OCI-LY3 (cell line): ENCODE results near the gene ENTPD2.

Experiments
- H2AFZ ChIP-seq: fragments of 200-600, 300-600 bp; shearing (Covaris generic); 2 replicates; pipeline ENCODE4 v1.6.0; 2014; ENCODE audit warnings: antibody characterized with exemption, low read depth, low read length
- H3K27ac ChIP-seq: fragments of 200-600, 300-600 bp; sonication (generic); 2 replicates; pipeline ENCODE4 v1.5.1; 2014; ENCODE audit warnings: mild to moderate bottlenecking, low read length, moderate library complexity, mixed read lengths
- H3K27me3 ChIP-seq: fragments of 200-600, 300-600 bp; sonication (generic); 2 replicates; pipeline ENCODE4 v1.6.1; 2014; ENCODE audit warnings: low read depth, low read length, mixed read lengths
- H3K36me3 ChIP-seq: fragments of 200-600, 300-600 bp; sonication (generic); replicated peaks from 2 replicates; pipeline ENCODE3; 2014; ENCODE audit warnings: low read depth, low read length, mixed read lengths
- H3K4me1 ChIP-seq: fragments of 300-600, 200-600 bp; sonication (generic); 2 replicates; pipeline ENCODE4 v1.6.1; 2014; ENCODE audit warnings: low read length, mixed read lengths
- H3K4me2 ChIP-seq: fragments of 200-600, 300-600 bp; sonication (generic); 2 replicates; pipeline ENCODE4 v1.6.1; 2014; ENCODE audit warnings: low read length, mixed read lengths
- H3K4me3 ChIP-seq: fragments of 300-600, 200-600 bp; sonication (generic); 2 replicates; pipeline ENCODE4 v1.5.1; 2014; ENCODE audit warnings: antibody characterized with exemption, mild to moderate bottlenecking, low read length, moderate library complexity
- H3K79me2 ChIP-seq: fragments of 300-600, 200-600 bp; shearing (Covaris generic); 2 replicates; pipeline ENCODE4 v1.6.1; 2014; ENCODE audit warnings: mild to moderate bottlenecking, low read length, mixed read lengths
- H3K9ac ChIP-seq: fragments of 300-600, 200-600 bp; shearing (Covaris generic); 2 replicates; pipeline ENCODE4 v1.6.0; 2014; ENCODE audit warnings: mild to moderate bottlenecking, low read length, moderate library complexity
- H3K9me3 ChIP-seq: fragments of 200-600, 300-600 bp; shearing (Covaris generic); 2 replicates; pipeline ENCODE4 v1.6.1; 2014; ENCODE audit warnings: low read length, mixed read lengths; ENCODE audit not compliant: insufficient read depth
- H4K20me1 ChIP-seq: fragments of 200-600, 300-600 bp; sonication (generic); 2 replicates; pipeline ENCODE4 v1.6.1; 2016; ENCODE audit warnings: low read length, mixed read lengths; ENCODE audit not compliant: insufficient read depth
- EZH2phosphoT487 ChIP-seq: fragments of 200-600 bp; shearing (Covaris generic); IDR thresholded peaks from 2 replicates; pipeline ENCODE4 v1.6.1; 2018; ENCODE audit warnings: antibody characterized with exemption, mixed run types, low read depth
- TF ChIP-seq, protein P1 (sequence below): fragments of 200-600, 300-600 bp; sonication (generic); IDR thresholded peaks from 2 replicates; pipeline ENCODE4 v1.5.1; 2014; ENCODE audit warnings: antibody characterized with exemption, low read length, low read depth

The ENTPD2 gene

DNA sequence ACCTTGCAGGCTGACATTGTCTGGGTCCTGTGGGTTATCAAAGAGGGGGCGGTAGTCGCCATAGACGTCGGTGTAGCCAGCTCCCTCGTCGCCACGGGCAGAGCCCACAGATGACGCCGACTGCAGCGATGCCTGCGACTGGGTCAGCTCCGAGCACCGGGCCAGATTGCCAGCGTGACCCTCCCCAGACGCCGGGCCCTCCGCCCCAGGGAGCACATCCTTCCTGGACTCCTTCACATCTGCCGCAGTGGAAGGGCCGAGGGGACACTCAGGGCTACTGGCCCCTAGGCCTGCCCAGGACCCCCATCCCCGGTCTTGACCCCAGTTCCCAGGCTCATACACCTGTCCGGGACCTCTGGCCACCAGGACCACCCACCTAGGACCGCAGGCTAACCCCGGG is 39.7 kb downstream of the ENTPD2 start:
- H3K4me1 ChIP-seq = no peaks in the 10 kb centered on the region
- no peak overlapping the region for H3K27ac ChIP-seq
- no peak overlapping the region for H3K4me2 ChIP-seq
- TF ChIP-seq, protein P1, sequence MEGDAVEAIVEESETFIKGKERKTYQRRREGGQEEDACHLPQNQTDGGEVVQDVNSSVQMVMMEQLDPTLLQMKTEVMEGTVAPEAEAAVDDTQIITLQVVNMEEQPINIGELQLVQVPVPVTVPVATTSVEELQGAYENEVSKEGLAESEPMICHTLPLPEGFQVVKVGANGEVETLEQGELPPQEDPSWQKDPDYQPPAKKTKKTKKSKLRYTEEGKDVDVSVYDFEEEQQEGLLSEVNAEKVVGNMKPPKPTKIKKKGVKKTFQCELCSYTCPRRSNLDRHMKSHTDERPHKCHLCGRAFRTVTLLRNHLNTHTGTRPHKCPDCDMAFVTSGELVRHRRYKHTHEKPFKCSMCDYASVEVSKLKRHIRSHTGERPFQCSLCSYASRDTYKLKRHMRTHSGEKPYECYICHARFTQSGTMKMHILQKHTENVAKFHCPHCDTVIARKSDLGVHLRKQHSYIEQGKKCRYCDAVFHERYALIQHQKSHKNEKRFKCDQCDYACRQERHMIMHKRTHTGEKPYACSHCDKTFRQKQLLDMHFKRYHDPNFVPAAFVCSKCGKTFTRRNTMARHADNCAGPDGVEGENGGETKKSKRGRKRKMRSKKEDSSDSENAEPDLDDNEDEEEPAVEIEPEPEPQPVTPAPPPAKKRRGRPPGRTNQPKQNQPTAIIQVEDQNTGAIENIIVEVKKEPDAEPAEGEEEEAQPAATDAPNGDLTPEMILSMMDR = no peak
- no peak for TF ChIP-seq EZH2phosphoT487
- no peak overlapping the region for H3K4me3 ChIP-seq
- H2AFZ ChIP-seq = no peak overlapping the region
- no peaks in the 10 kb centered on the region for H3K9me3 ChIP-seq
- H3K79me2 ChIP-seq = no peaks in the 10 kb centered on the region
- H3K36me3 ChIP-seq = no peaks in the 10 kb centered on the region
- no peaks in the 10 kb centered on the region for H3K27me3 ChIP-seq
- no peak overlapping the region for H3K9ac ChIP-seq
- no peaks in the 10 kb centered on the region for H4K20me1 ChIP-seq

DNA sequence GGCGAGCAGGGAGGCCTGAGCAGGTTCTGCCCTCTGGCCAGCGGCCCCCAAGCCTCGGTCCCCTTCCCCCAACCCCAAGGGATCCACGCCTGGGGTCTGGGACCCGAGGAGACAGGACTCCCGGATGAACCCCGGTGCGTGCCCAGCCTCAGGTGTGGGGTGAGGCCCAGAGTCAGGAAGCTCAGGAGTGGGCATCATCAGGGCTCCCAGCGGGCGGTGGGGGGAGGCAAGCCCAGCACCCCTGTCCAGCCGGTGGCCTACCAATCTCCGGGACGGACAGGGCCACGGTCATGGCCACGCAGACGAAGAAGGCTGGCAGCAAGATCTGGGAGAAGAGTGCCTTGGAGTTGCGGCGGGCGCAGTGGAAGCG is 40.3 kb downstream of the ENTPD2 start:
- Histone ChIP-seq H3K27ac (no peak overlapping the region), H3K36me3 (no peaks in the 10 kb centered on the region), H3K79me2 (no peaks in the 10 kb centered on the region), H3K9ac (no peak overlapping the region), H3K4me3 (no peak overlapping the region), H3K27me3 (no peaks in the 10 kb centered on the region), H3K9me3 (no peaks in the 10 kb centered on the region), H3K4me1 (no peaks in the 10 kb centered on the region), H2AFZ (no peak overlapping the region), H3K4me2 (no peak overlapping the region), H4K20me1 (no peaks in the 10 kb centered on the region)
- TF ChIP-seq EZH2phosphoT487 = no peak
- TF ChIP-seq, protein P1 = no peak

DNA sequence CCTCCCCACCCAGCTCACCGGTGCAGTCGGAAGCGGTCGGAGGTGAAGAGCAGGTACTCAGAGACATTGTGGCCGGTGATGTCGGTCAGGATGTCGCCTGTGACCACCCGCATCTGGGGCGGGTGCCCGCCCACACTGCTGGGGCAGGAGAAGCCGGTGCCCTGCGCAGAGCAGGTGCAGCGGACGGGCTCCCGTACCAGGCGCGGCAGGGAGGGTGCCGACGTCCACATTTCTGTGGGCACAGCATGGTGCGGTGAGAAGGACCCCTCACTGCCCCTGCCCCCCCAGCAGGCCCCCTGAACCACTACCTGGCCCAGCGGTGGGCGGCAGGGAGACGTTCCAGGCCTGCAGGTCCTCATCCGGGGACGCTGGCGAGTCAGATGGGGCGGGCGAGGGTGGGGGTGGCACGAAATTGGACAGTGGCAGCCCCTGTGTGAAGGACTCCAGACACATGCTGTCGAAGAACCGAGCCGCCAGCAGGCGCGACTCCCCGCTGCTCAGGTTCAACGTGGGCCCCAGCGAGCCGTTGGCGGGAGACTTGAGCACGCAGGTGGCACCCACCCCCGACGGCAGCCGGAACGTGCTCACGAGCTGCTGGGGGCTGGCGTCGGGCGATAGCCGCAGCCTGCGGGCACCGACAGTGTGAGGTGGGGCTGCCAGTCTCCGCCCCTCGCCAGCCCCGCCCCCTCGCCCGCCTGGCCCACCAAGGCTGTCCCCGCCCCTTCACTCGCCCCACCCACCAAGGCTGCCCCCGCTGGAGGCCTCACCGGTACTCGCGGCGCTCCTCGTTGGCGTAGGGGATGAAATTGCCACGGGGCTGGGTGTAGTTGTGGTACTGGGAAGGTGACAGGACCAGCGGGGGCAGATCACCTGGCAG is 40.9 kb downstream of the ENTPD2 start:
- no peak overlapping the region for H2AFZ ChIP-seq
- no peak overlapping the region for H3K4me3 ChIP-seq
- no peaks in the 10 kb centered on the region for H3K36me3 ChIP-seq
- no peaks in the 10 kb centered on the region for H3K79me2 ChIP-seq
- TF ChIP-seq, protein P1 = no peak
- no peak for TF ChIP-seq EZH2phosphoT487
- H3K4me2 ChIP-seq = no peak overlapping the region
- H3K27ac ChIP-seq = no peak overlapping the region
- no peaks in the 10 kb centered on the region for H4K20me1 ChIP-seq
- H3K9ac ChIP-seq = no peak overlapping the region
- no peaks in the 10 kb centered on the region for H3K9me3 ChIP-seq
- H3K4me1 ChIP-seq = no peaks in the 10 kb centered on the region
- H3K27me3 ChIP-seq = no peaks in the 10 kb centered on the region

DNA sequence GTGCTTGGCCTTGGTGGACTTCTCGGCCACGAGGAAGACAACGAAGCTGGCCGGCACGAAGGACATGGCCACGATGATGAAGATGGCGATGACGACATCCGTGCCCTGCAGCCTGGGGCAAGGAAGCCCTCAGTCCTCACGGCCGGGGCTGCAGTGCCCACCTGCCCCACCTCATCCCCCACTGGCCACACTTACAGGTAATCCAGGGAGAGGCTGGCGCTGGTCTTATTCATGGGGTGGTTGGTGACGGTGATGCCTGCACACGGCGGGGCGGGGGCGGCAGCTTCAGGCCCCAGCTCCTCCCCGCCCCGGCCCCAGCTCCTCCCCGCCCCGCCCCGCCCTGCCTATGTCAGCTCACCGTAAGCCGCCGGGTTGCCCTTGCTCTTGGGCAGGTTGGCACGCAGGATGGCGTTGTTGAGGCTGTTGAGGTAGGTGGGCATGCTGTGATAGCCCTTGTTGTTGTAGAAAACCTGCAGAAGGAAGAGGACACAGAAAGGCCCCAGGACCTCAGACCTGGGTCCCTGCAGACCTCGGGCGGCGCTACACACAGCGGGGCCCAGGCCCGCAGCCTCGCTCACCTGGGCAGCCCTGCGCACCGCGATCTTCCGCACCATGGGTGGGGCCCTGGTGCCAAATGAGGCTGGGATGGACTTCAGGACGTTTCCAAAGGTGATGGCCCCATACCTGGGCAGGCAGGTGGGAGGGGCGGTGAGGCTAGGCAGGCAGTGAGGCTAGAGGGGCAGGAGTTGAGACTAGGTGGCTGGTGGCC is 41.8 kb downstream of the ENTPD2 start:
- H3K4me3 ChIP-seq = no peak overlapping the region
- no peaks in the 10 kb centered on the region for H3K9me3 ChIP-seq
- H3K27me3 ChIP-seq = no peaks in the 10 kb centered on the region
- H3K27ac ChIP-seq = no peak overlapping the region
- H3K9ac ChIP-seq = no peak overlapping the region
- H3K4me1 ChIP-seq = no peaks in the 10 kb centered on the region
- TF ChIP-seq, protein P1 = no peak
- H3K36me3 ChIP-seq = no peaks in the 10 kb centered on the region
- no peaks in the 10 kb centered on the region for H3K79me2 ChIP-seq
- H3K4me2 ChIP-seq = no peak overlapping the region
- H2AFZ ChIP-seq = no peak overlapping the region
- no peaks in the 10 kb centered on the region for H4K20me1 ChIP-seq
